IPS-NIHi11 (cell line): Measurements from ENCODE around the gene ZNF532.
A peak's percentile ranks its signal among the peaks of the same experiment; 100 is the strongest.
"Not testable (repeated sequence)": the region's sequence is repeated elsewhere in the genome, so short reads cannot be mapped to it uniquely, and the experiment has no call there.

ENCODE experiments used
- DNase-seq: peaks from one replicate; pipeline ENCODE4 v3.0.0; 2012; ENCODE audit warnings: mixed read lengths, low spot score

The ZNF532 gene

GRCh38 chr18:59005262-59005661 lies 140.6 kb downstream of the ZNF532 start:
- peak; percentile 41 for DNase-seq

DNA sequence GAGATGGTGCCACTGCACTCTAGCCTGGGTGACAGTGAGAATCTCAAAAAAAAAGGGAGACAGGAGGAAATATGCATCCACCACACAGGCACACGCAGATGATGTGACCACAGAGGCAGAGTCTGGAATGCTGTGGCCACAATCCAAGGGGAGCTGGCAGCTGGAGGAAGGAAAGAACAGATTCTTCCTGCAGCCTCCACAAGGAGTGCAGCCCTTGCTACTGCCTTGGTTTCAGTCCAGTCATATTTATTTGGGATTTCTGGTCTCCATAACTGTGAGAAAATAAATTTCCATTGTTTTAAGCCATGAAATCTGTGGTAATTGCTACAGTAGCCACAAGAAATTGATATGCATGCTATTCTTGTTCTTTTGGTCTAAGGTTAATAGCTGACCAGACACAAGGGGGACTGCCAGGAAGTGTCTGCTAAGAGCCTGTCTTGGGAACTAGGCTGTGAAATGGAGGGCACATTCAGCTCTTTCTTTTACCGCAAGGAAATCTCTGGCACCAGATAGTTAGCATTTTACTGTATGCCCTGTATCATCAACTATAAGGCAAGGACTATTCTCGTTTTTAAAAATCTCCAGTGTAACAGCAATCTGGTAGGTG lies 141.9 kb downstream of the ZNF532 start:
- no peak for DNase-seq

DNA sequence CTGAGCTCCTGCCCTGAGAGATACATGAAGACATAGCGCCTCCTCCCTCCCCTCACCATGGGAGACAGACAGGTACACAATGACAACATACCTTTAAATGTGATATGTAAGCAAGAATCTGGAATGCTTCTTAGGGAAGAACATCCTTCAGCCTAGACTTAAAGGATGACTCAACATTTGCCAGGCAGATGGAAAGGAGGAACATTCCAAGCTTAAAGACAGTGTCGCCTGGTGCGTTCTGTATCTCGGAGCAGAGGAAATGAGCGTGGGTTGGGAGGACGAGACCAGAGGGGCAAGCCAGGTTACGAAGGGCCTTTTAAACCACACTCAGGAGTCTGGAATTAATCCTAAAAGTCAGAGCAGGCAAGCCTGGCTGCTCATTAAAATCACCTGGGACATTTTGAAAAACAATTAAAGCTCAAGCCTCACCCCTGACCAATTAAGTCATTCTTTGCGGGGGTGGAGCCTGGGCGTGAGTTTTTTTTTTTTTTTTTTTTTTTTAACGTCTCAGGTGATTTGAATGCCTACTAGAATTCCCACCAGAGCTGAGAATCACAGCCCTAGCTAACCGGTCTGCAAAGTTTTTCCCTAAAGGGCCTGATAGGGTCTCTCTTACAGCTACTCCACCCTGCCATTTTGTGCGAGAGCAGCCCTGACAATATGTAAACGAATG lies 143.8 kb downstream of the ZNF532 start:
- peak; percentile 46 for DNase-seq

DNA sequence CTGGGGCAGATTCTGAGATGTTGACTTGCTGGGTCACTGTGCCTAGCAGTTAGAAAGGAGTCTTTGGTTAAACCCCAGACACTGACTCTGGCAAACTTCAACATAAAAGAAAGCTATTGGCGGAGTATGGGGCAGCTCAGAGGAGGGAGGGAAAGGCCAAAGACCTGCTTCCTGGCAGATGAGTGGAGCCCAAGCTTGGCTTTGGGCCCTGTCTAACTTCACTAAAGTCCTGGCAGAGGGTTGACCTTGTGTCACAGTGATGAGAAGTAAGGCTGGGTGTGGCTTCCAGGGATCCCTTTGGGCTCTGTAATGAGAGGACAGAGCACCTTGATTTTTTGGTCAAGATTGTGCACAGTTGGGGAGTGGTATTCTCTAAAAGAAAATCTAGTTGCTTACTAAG lies 145.2 kb downstream of the ZNF532 start:
- no peak for DNase-seq

DNA sequence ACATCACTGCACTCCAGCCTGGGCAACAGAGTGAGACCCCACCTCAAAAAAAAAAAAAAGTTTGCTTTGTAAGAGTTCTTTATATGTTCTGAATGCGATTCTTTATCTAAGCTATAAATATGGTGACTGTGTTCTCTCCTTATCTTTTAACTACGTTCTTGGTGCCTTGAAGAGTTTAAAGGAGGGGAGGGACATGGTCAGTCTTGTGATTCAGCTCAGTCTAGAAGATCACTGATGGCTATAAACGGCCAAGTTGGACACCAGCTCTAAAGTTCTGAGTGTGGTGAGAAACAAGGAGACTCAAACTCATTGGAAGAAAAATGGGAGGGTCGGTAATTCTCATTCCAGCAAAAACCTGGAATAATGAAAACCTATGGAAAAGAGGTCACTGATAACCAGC lies 146.6 kb downstream of the ZNF532 start:
- DNase-seq, result no peak

- no peak for DNase-seq
Measured at GRCh38 chr18:59011786-59012185, 147.1 kb downstream of the ZNF532 start.

DNA sequence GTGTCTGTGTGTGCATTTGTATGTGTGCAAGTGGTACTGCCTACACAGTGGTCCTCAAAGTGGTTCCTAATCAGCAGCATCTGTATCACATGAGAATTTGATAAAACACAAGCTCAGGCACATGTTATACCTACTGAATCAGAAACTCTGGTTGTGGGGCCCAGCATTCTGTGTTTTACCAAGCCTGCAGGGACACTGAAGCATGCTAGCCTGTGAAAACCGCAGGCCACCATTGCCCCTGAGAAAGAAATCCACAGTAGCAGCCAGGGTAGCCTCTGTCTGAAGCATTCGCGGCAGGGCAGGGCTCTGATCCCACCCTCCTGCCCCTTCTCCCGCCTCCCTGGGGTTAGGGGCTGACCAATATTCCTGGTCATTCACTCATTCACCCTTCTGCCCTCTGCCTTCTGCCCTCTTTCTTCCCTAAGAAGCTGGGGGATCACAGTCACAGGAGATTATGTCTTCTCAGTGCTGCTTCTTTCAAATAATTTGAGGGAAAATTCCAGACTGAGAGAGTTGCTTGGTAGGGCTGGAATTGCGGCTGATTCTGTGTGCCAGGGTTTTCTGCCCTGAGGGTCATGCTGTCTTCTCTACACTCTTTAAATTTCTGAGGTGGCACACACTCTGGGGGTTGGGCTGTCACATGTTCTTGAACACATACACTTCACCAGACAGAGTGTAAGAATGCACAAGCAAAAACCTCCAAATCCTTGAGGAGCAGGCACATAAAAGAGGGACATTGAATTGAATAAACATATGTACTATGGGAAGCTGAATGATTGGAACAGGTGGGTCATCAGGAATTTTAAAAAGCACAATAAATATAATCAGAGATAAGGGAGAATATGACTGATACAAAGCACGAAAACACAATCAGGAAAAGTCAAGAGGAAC lies 148.4 kb downstream of the ZNF532 start:
- DNase-seq, result no peak

DNA sequence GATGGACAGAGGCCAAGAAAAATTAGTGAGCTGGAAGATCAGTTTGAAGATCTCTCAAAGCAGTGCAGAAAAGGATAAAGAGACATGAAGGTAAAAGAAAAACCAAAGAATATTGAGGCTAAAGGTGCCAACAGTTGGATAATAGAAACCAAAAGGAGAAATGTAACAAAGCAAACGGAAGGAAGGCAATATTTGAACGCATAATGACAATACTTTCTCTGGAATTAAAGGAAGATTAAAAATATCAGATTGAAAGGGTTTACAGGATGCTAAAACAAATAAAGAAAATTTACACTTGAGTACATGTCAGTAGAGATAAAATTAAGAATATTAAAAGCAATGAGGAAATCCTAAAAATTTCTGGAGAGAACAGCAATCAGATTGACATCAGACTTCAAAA lies 149.1 kb downstream of the ZNF532 start:
- DNase-seq, result no peak

GRCh38 chr18:59015531-59016152 lies 151.0 kb downstream of the ZNF532 start:
- DNase-seq, result no peak

DNA sequence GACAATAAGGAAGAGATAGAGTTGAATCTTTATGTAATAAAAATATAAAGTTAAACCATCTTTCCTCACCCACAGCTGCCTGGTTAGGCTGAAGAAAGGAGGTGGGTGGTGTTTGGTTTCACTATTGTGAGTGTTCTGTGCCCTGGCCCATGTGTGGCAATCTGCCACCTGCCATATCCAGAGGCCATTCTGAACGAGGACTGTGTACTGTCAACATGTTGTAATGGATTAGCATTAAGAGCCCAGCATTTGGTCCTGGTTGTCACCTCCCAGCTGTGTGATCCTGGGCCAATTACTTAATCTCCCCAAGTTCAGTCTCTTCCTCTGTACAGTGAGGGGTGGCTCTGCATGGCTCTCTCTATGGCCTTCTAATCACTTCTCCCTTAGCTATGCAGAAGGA lies 156.8 kb downstream of the ZNF532 start:
- DNase-seq, result no peak

DNA sequence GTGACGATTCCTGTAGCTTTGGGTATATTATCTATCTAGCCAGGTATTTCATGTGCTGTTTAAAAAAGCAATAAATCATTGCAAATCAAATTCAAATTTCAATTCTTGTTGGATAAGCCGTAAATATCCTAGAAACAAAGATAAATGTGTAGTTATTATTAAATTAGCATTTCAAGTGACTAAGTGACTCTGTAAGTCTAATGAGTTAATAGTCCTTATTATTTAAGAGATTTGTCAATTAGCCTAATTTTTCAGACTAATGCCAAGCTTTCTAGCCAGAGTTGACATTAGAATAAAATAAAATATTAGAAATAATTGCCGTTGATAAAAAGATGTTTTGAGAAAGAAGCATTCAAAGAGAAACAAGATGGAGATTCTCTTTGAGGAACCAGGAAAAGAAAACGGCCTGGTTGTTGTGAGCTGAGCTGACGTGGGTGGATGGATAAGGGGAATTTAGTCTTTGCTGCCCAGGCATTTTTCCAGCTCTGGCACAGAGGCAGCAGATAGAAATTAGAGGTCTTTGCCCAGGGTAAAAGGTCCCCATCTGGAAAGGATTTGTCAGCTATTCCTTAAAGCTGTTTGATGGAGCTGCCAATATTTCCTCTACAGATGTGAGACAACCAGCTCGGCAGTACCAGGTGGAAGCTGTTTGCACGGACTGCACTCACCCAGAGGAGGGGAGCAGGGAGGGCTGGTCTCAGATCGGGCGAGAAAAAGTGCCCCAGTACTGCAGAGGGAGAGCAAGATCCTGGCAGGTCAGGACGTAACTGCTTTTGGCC lies 157.7 kb downstream of the ZNF532 start:
- DNase-seq, result no peak

- no peak for DNase-seq
Measured at GRCh38 chr18:59024829-59025228, 160.2 kb downstream of the ZNF532 start.

DNA sequence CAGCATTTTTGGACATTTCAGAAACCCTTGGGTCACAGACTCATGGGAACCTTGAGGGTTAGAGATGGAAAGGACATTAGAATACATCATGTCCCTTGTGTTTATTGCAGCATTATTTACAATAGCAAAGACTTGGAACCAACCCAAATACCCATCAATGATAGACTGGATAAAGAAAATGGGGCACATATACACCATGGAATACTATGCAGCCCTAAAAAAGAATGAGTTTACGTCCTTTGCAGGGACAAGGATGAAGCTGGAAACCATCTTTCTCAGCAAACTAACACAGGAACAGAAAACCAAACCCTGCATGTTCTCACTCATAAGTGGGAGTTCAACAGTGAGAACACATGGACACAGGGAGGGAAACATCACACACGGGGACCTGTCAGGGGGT lies 160.9 kb downstream of the ZNF532 start:
- DNase-seq, result not testable (repeated sequence)

DNA sequence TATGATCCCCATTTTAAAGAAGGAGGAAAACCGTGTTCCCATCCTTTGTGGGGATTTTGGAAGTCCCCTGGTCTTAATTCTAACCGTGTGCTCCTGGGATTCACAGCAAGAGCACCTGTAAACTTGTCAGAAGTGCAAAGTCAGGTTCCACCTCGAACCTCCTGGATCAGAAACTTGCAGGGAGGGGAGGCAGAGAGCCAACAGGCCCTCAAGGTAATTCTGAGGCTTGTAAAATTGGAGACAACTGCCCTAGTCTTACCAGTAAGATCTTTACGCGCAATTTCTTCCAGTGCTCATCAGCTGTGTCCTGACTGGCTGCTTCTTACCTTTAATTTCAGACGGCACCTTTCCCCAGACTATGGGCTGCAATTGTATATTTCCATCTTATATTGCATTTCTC lies 161.7 kb downstream of the ZNF532 start:
- no peak for DNase-seq

DNA sequence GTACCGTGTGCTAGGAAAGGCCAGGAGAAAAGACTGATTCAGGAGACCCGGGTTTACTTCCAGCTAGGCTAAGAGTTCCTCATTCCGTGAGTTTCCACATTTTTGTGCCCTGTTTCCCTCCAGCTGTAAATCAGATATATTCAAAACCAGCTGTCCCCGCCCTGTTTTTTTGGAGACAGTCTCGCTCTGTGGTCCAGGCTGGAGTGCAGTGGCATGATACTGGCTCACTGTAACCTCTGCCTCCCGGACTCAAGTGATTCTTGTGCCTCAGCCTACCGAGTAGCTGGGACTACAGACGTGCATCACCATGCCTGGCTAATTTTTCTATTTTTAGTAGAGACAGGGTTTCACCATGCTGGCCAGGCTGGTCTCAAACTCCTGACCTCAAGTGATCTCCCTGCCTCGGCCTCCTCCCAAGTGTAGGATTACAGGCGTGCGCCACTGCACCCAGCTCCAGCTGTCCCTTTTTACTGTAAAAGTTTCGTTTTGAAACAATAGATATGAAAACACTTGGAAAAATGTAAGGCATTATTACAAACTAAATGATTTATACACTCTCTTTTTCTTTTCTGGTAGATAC lies 162.2 kb downstream of the ZNF532 start:
- no peak for DNase-seq

DNA sequence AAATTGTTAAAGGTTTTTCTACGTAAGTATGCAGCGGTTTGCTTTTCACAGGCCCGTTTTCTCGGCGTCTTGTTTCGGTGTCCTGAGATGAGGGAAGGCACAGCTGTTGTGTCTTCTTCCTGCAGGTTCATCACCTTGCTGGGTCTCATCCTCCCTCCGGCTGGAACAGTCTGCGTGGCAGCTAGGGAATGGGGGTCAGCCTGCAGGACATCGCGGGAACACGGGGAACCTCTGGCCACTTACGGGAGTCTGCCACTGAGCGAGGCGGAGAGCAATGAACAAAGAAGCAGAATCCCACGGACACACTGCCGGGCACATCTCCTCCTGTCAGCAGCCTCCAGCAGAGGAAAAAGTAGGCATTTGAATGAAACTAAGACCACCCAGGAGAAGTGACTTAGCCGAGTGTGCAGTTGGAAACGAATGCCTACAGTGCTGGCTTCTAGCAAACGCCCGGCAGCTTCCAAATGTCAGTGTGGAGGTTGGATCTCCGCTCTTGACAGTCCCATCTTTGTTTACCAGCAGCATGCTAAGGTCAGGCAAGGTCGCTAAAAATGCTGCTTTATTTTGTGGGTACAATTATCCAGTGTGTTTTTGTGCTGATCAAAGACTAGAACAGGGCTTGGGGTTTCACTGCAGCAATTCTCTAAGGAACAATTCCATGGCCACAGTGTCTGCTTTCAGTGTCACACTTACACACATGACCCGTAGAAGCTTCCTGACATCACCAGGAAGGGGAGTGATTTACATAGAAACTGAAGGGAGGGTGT lies 165.2 kb downstream of the ZNF532 start:
- no peak for DNase-seq

- DNase-seq, result no peak
Measured at GRCh38 chr18:59032308-59032707, 167.6 kb downstream of the ZNF532 start.

DNA sequence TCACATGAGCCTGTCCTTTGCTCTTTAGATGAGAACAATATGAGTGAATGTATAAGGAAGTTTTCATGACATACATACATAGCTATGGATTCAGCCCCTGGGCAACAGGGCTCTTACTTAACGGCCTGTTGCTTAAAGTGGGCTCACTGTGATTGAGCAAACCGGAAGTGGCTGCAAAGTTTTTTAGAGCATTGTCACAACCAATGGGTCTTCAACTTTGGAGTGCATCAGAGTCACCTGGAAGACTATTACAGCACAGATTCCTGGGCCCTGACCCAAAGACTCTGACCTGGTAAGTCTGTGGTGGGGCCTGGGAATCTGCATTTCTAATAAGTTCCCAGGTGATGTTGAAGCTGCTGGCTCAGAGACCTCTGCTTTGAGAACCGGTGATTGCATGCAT lies 168.7 kb downstream of the ZNF532 start:
- no peak for DNase-seq

- DNase-seq, result no peak
Measured at GRCh38 chr18:59033974-59034373, 169.3 kb downstream of the ZNF532 start.

DNA sequence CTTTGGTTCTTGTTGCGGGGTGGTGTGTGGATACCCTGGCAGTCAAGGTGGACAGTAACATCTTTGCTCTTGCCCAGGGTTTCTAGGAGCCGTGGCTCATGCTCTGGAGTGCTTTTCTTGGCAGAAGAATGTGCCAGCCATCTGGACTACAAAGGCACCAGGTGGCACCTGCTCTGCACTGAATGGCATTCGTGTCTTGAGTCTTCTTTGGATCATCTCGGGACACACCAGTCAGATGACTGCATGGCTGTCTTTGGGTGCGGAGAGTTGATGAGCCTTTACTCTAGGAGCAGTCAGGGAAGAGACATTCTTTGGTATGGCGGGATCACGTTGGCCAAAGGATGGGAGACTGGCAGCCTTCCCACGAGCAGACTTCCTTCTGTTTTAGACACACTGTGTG lies 170.9 kb downstream of the ZNF532 start:
- DNase-seq, result no peak
